HEK293 (cell line): Measurements from ENCODE around the gene ST7.

Experiments
- CTCF ChIA-PET: fragments of 350-600 bp; formaldehyde crosslinking; extraction: SDS; loops from one replicate; lab custom pipeline; 2021; ENCODE audit warnings: antibody characterized with exemption; lab: Yijun Ruan, JAX
- POLR2A ChIA-PET: fragments of 300-600 bp; formaldehyde crosslinking; extraction: SDS; loops from one replicate; lab custom pipeline; 2020; ENCODE audit warnings: antibody characterized with exemption, inconsistent platforms; lab: Yijun Ruan, JAX
- H3K27ac ChIP-seq: fragments of 200-500 bp; sonication (Bioruptor generic); 2 replicates; pipeline ENCODE4 v1.5.1; 2014; ENCODE audit warnings: low read depth, low read length, control low read depth, inconsistent platforms; ENCODE audit errors: extremely low read depth
- H3K36me3 ChIP-seq, 2 experiments: fragments of 200-500 bp in 1 of 2; sonication (Bioruptor generic) in 1 of 2; 1 replicate in 1 of 2; 2 replicates in 1 of 2; pipeline ENCODE4 v1.5.1; 2014 to 2017; ENCODE audit warnings: inconsistent platforms in 2 of 2, low read length in 2 of 2; ENCODE audit not compliant: control insufficient read depth in 2 of 2, insufficient read depth in 1 of 2
- H3K4me1 ChIP-seq: fragments of 200-500 bp; sonication (Bioruptor generic); 2 replicates; pipeline ENCODE4 v1.5.1; 2014; ENCODE audit warnings: mild to moderate bottlenecking, low read length, inconsistent platforms; ENCODE audit not compliant: control insufficient read depth, insufficient read depth
- H3K4me3 ChIP-seq: 2 replicates; pipeline ENCODE4 v1.5.1; 2011; ENCODE audit warnings: low read depth, mild to moderate bottlenecking, control low read depth, low read length, moderate library complexity
- H3K9me3 ChIP-seq: fragments of 200-500 bp; sonication (Bioruptor generic); 2 replicates; pipeline ENCODE4 v1.5.1; 2014; ENCODE audit warnings: low read depth, low read length, inconsistent platforms; ENCODE audit not compliant: control insufficient read depth, insufficient read depth
- GLI2 ChIP-seq: fragments of 450-650 bp; formaldehyde crosslinking; IDR thresholded peaks from 2 replicates; pipeline ENCODE4; 2017; ENCODE audit warnings: missing biosample characterization, missing genetic modification characterization, low read depth, borderline replicate concordance
- GLIS1 ChIP-seq: fragments of 450-650 bp; formaldehyde crosslinking; IDR thresholded peaks from 2 replicates; pipeline ENCODE4 v1.5.1; 2016; ENCODE audit warnings: missing biosample characterization, missing genetic modification characterization
- REST ChIP-seq: fragments of 450-650 bp; formaldehyde crosslinking; IDR thresholded peaks from 2 replicates; pipeline ENCODE4 v1.5.1; 2016; ENCODE audit warnings: missing biosample characterization, missing genetic modification characterization
- SP2 ChIP-seq: fragments of 450-650 bp; formaldehyde crosslinking; IDR thresholded peaks from 2 replicates; pipeline ENCODE4 v1.5.1; 2016; ENCODE audit warnings: missing biosample characterization, missing genetic modification characterization
- ZBTB1 ChIP-seq: fragments of 450-650 bp; formaldehyde crosslinking; IDR thresholded peaks from 2 replicates; pipeline ENCODE4 v1.5.1; 2016; ENCODE audit warnings: missing biosample characterization, missing genetic modification characterization
- ZBTB20 ChIP-seq: fragments of 450-650 bp; formaldehyde crosslinking; IDR thresholded peaks from 2 replicates; pipeline ENCODE4 v1.5.1; 2016; ENCODE audit warnings: missing biosample characterization, missing genetic modification characterization
- ZBTB21 ChIP-seq: fragments of 450-650 bp; formaldehyde crosslinking; IDR thresholded peaks from 2 replicates; pipeline ENCODE4 v1.5.1; 2017; ENCODE audit warnings: missing biosample characterization, missing genetic modification characterization
- ZBTB48 ChIP-seq: fragments of 450-650 bp; formaldehyde crosslinking; IDR thresholded peaks from 2 replicates; pipeline ENCODE4 v1.5.1; 2016; ENCODE audit warnings: missing biosample characterization, missing genetic modification characterization
- ZNF184 ChIP-seq: fragments of 450-650 bp; IDR thresholded peaks from 2 replicates; pipeline ENCODE4 v1.5.1; 2018; ENCODE audit warnings: missing biosample characterization, mild to moderate bottlenecking, missing genetic modification characterization
- ZNF2 ChIP-seq: fragments of 450-650 bp; formaldehyde crosslinking; IDR thresholded peaks from 2 replicates; pipeline ENCODE4 v1.5.1; 2016; ENCODE audit warnings: missing biosample characterization, missing genetic modification characterization
- ZNF280D ChIP-seq: fragments of 450-650 bp; formaldehyde crosslinking; IDR thresholded peaks from 2 replicates; pipeline ENCODE4 v1.5.1; 2016; ENCODE audit warnings: missing biosample characterization, missing genetic modification characterization
- ZNF302 ChIP-seq: fragments of 450-650 bp; formaldehyde crosslinking; IDR thresholded peaks from 2 replicates; pipeline ENCODE4 v1.5.1; 2016; ENCODE audit warnings: missing biosample characterization, missing genetic modification characterization, low read depth
- ZNF311 ChIP-seq: fragments of 450-650 bp; formaldehyde crosslinking; IDR thresholded peaks from 2 replicates; pipeline ENCODE4 v1.5.1; 2017; ENCODE audit warnings: missing biosample characterization, missing genetic modification characterization, borderline replicate concordance
- ZNF404 ChIP-seq: fragments of 450-650 bp; formaldehyde crosslinking; IDR thresholded peaks from 2 replicates; pipeline ENCODE4 v1.5.1; 2017; ENCODE audit warnings: missing biosample characterization, missing genetic modification characterization
- ZNF449 ChIP-seq: fragments of 450-650 bp; formaldehyde crosslinking; IDR thresholded peaks from 2 replicates; pipeline ENCODE4 v1.5.1; 2017; ENCODE audit warnings: missing biosample characterization, mild to moderate bottlenecking, missing genetic modification characterization, moderate library complexity
- ZNF558 ChIP-seq: fragments of 450-650 bp; formaldehyde crosslinking; IDR thresholded peaks from 2 replicates; pipeline ENCODE4 v1.5.1; 2016; ENCODE audit warnings: missing biosample characterization, missing genetic modification characterization
- ZNF560 ChIP-seq: fragments of 450-650 bp; formaldehyde crosslinking; IDR thresholded peaks from 2 replicates; pipeline ENCODE4 v1.5.1; 2017; ENCODE audit warnings: missing biosample characterization, missing genetic modification characterization, borderline replicate concordance
- ZNF561 ChIP-seq: fragments of 450-650 bp; IDR thresholded peaks from 2 replicates; pipeline ENCODE4 v1.5.1; 2018; ENCODE audit warnings: missing biosample characterization, missing genetic modification characterization, borderline replicate concordance
- ZNF571 ChIP-seq: fragments of 450-650 bp; formaldehyde crosslinking; IDR thresholded peaks from 2 replicates; pipeline ENCODE4 v1.5.0; 2017; ENCODE audit warnings: missing biosample characterization, missing genetic modification characterization
- ZNF610 ChIP-seq: fragments of 450-650 bp; formaldehyde crosslinking; IDR thresholded peaks from 2 replicates; pipeline ENCODE4 v1.5.1; 2016; ENCODE audit warnings: missing biosample characterization, missing genetic modification characterization, borderline replicate concordance
- ZNF623 ChIP-seq: fragments of 450-650 bp; formaldehyde crosslinking; IDR thresholded peaks from 2 replicates; pipeline ENCODE4 v1.5.1; 2016; ENCODE audit warnings: missing biosample characterization, missing genetic modification characterization
- ZNF664 ChIP-seq: fragments of 450-650 bp; formaldehyde crosslinking; IDR thresholded peaks from 2 replicates; pipeline ENCODE4 v1.5.1; 2016; ENCODE audit warnings: missing biosample characterization, missing genetic modification characterization
- ZNF692 ChIP-seq: fragments of 450-650 bp; formaldehyde crosslinking; IDR thresholded peaks from 2 replicates; pipeline ENCODE4 v1.5.1; 2016; ENCODE audit warnings: missing biosample characterization, missing genetic modification characterization
- ZNF701 ChIP-seq: fragments of 450-650 bp; formaldehyde crosslinking; IDR thresholded peaks from 2 replicates; pipeline ENCODE4 v1.5.1; 2016; ENCODE audit warnings: missing biosample characterization, missing genetic modification characterization
- ZNF843 ChIP-seq: fragments of 450-650 bp; formaldehyde crosslinking; IDR thresholded peaks from 2 replicates; pipeline ENCODE4 v1.5.1; 2016; ENCODE audit warnings: missing biosample characterization, missing genetic modification characterization
- ZSCAN16 ChIP-seq: fragments of 450-650 bp; formaldehyde crosslinking; IDR thresholded peaks from 2 replicates; pipeline ENCODE4 v1.5.1; 2016; ENCODE audit warnings: missing biosample characterization, missing genetic modification characterization

The ST7 gene

GRCh38 chr7:117227091-117227490 is 273.8 kb downstream of the ST7 start:
- Histone ChIP-seq H3K4me1 (no peaks in the 10 kb centered on the region), H3K9me3 (no peaks in the 10 kb centered on the region), H3K36me3 (no peaks in the 10 kb centered on the region; a peak in 1 of 3 replicates), H3K4me3 (no peak overlapping the region), H3K27ac (no peak overlapping the region)
- ChIA-PET CTCF (no interaction called here), POLR2A (no interaction called here)
- no peak for TF ChIP-seq ZNF404 (tag by site-specific recombination)
- TF ChIP-seq ZNF560 (tag by site-specific recombination) = no peak
- no peak for TF ChIP-seq ZNF2
- no peak for TF ChIP-seq GLIS1
- no peak for TF ChIP-seq ZBTB48 (tag by site-specific recombination)
- TF ChIP-seq ZNF561 = no peak
- no peak for TF ChIP-seq ZNF843 (tag by site-specific recombination)
- no peak for TF ChIP-seq ZNF558 (tag by site-specific recombination)
- TF ChIP-seq REST (tag by site-specific recombination) = no peak
- no peak for TF ChIP-seq ZBTB20 (tag by site-specific recombination)
- no peak for TF ChIP-seq ZBTB1 (tag by site-specific recombination)
- no peak for TF ChIP-seq ZBTB21 (tag by site-specific recombination)
- no peak for TF ChIP-seq ZNF280D (tag by site-specific recombination)
- TF ChIP-seq ZNF311 (tag by site-specific recombination) = no peak

- POLR2A ChIA-PET = no interaction called here
- Histone ChIP-seq H3K9me3 (no peaks in the 10 kb centered on the region), H3K4me1 (no peaks in the 10 kb centered on the region), H3K36me3 (no peaks in the 10 kb centered on the region; a peak in 1 of 3 replicates), H3K4me3 (no peak overlapping the region), H3K27ac (no peak overlapping the region)
- CTCF ChIA-PET = no interaction called here
- TF ChIP-seq ZNF701 (tag by site-specific recombination) (no peak), ZNF184 (tag by site-specific recombination) (no peak), ZSCAN16 (tag by site-specific recombination) (no peak), ZNF302 (tag by site-specific recombination) (no peak), ZNF449 (no peak), SP2 (tag by site-specific recombination) (no peak), ZNF692 (tag by site-specific recombination) (no peak), ZNF623 (tag by site-specific recombination) (no peak), ZNF664 (no peak), ZNF560 (tag by site-specific recombination) (no peak), ZNF571 (tag by site-specific recombination) (no peak), GLI2 (tag by site-specific recombination) (no peak), ZNF610 (tag by site-specific recombination) (no peak)
These were observed 276.0 kb downstream of the ST7 start for GRCh38 chr7:117229350-117229749.
